ENCODE data around the gene TCHP.
"Not testable (repeated sequence)": the region's sequence is repeated elsewhere in the genome, so short reads cannot be mapped to it uniquely, and the experiment has no call there.

The TCHP gene

DNA sequence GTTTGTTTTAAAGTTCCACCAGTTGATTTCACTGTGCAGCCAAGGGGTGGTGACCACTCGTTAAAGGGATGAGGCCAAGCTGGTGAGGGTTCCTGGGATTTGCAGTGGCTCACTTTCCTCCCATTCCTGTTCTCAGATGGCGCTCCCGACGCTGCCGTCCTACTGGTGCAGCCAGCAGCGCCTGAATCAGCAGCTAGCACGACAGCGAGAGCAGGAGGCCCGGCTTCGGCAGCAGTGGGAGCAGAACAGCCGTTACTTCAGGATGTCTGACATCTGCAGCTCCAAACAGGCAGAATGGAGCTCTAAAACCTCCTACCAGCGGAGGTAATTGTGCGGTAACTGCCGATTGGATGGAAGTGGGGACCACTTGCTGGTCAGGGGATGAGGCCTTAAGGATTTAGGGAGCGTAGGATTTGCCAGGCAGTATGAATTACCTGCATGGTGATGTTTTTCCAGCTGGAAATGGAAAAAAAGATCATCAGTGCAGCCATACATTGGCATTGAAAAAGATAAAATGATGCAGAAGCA is 2.9 kb downstream of the TCHP start:
- no peak for DNase-seq (ENCODE audit: insufficient read length, low spot score)
- FAIRE-seq: no peak

DNA sequence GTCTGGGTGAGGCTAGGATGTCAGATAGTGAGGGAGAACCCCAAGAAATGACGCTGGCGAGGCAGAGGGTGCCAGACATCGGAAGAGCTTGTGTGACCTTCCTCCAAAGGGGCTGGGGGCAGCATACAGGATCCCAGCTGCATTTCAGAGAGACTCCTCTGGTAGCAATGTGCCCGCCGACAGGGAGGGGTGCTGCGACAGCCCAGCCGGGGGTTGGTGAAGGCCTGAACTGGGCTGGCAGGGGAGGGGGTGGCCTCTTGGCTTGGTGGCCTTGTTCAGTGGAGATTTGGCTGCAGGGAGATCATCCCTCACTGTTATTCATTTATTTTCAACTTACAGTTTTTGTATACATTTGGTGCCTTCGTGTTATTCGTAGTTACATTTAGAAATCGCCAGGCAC is 5.2 kb downstream of the TCHP start:
- no peak for FAIRE-seq
- no peak for DNase-seq (ENCODE audit: insufficient read length, low spot score)

DNA sequence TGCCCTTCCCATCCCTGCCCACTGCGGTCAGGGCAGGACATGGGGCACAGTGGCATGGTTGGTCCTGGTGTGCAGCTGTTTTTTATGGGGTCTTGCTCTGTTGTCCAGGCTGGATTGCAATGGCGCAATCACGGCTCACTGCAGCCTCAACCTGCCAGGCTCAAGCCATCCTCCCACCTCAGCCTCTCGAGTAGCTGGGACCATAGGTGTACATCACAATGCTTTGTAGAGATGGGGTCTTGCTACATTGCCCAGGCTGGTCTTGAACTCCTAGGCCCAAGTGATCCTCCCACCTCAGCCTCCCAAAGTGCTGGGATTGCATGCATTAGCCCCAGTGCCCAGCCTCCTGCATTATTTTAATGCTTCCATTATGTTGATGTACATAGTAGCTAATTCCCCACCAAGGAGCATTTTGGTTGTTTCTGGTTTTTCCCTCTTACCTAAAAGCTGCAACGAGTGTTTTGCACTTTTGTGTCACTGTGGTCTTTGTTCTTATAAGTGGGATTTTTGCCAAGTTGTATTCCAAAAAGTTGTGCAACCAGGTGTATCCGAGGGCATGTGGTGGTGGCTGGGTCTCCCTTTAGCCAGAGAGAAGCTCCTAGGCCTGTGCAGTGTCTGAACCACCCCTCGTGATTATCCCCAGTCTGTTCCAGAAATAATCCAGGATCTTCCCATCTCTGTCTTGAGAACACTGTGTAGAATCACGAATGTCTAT is 10.3 kb downstream of the TCHP start:
- no peak for DNase-seq (ENCODE audit: insufficient read length, low spot score)
- FAIRE-seq: no peak

DNA sequence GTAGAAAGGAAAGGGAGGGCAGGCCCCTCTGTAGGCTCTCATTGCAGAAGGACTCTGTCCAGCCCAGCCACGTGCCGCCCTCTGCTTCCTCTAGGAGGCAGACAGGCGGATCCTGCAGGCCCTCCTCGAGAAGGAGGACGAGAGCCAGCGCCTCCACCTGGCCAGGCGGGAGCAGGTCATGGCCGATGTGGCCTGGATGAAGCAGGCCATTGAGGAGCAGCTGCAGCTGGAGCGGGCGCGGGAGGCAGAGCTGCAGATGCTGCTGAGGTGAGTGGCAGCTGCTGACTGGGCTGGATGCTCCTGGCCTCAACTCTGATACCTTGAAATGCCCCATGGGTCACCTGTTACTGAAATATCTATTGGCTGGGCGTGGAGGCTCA is 10.9 kb downstream of the TCHP start:
- FAIRE-seq (no peak), DNase-seq (ENCODE audit: insufficient read length, low spot score) (no peak)

DNA sequence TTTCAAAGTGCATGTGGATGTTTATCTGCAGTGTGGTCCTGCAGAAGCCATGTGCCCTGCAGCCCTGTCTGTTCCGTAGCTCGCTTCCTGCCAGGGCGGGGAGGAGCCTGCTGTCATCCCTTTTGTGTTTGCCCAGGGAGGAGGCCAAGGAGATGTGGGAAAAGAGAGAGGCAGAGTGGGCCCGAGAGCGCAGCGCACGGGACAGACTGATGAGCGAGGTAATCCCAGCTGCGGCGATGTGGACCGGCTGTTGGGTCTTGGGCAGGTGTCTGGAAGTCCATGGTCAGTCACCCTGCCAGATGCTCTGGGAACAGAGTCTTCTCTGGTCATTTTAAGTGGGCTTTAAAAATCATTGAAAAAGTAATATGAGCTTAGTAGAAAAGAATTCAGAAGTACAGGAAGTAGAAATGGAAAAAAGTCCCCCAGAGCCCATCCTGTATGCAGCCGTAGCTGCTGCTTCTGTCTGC is 12.8 kb downstream of the TCHP start:
- FAIRE-seq: no peak
- DNase-seq (ENCODE audit: insufficient read length, low spot score): no peak

DNA sequence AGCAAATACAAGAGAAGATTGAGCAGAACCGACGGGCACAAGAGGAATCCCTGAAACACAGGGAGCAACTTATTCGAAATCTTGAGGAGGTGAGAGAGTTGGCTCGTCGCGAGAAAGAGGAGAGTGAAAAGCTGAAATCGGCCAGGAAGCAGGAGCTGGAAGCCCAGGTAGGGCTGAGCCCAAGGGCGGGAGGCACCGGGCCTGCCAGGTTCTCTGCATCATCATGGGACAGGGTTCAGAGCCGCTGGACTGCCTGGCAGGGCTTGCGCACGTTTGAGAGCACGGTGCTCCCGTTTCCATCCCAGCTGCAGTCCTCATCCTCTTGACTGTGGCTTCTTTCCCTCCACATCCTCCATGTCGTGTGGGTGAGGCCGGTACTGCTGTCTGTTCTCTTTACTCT is 14.4 kb downstream of the TCHP start:
- DNase-seq (ENCODE audit: insufficient read length, low spot score) (no peak), FAIRE-seq (no peak)

DNA sequence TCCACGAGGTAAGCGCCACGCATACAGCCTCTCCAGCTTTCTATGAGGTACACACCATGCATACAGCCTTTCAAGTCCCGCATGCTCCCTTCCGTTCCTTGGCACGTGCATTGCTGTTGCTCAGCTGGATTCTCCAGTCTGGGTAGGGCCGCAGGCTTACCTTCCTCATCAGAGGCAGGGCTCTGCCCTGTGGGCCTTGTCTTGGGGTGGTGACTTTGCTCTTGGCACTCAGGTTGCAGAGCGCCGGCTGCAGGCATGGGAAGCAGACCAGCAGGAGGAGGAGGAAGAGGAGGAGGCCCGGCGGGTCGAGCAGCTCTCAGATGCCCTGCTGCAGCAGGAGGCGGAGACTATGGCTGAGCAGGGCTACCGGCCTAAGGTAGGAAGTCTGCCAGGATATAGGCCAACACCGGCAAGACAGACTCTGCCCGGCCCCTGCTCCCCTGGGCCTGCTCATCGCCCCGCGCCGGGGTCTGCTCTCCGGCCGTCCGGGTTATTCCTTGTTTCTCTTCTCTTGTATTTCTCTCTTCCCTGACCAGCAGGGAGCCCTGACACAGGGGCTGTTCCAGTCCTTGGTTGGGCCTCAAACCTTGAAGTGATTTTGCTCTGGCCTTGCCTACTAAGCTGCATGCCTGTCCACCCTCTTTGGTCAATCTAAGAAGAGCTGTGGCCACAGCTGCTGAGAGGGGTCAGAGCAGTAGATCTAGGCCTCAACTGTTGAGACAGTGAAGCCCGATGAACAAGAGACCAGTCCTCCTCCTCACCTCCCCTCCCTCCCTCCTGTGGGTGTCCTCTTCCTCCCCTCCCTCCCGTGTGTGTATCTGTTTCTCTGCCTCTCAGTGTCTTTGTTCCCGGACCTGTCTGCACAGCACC is 15.3 kb downstream of the TCHP start:
- DNase-seq (ENCODE audit: insufficient read length, low spot score) (no peak), FAIRE-seq (no peak)

DNA sequence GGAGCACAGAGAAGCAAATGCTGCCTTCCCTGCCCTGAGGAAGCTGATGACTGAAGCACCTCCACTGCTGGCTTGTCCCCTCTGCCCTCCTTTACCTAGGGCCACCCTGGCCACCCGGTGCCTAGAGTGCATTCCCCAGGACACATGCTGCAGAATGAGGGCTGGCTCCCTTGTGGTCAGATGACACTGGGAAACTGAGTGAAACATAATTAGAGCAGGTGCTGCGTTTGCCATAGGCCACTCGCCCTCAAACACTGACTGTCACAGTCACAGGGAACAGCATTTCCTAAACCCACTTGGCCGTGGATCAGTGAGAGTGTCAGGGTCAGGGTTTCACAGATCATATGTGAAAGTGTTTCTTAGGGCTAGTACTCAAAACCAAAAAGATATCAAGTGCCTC is 16.0 kb downstream of the TCHP start:
- DNase-seq (ENCODE audit: insufficient read length, low spot score) (no peak), FAIRE-seq (no peak)

DNA sequence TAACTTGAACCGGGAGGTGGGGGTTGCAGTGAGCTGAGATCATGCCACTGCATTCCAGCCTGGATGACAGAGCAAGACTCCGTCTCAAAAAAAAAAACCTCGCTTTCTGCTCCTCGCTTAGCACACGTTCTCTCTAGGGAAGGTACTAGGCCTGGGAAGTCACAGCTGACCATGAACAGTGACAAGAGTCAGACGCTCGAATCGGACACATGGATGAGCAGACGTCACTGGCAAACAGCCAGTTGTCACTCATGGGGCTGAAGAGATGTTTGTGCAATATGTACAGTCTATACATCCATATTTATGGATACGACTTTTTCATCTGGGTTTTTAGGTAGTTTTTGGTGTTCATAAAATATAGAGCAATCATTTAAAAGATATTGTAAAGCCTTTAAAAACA is 19.4 kb downstream of the TCHP start:
- FAIRE-seq (no peak), DNase-seq (ENCODE audit: insufficient read length, low spot score) (no peak)

DNA sequence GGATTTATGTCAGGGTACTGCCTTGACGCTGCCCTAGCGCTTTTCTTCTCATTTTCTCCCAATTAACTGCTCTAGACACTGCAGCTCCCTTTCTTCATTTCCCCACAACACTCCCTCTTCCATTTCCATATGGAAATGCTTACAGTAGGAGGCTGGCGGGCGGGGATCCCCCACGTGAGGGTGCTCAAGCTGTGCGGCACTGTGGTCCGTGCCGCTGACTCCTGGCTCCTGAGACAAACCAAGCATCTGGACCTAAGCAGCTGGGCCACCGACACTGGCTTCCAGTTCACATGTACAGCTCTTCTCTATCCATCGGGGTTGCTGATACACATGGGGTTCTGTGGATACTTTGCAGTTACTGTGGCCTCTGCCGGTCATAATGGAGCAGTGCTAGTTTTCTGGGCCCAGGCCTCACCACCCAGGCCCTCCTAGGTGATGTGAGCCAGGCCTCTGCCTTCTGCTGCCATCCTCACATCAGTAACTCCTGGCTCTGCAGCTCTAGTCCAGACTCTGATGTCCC is 20.2 kb downstream of the TCHP start:
- no peak for FAIRE-seq
- no peak for DNase-seq (ENCODE audit: insufficient read length, low spot score)

DNA sequence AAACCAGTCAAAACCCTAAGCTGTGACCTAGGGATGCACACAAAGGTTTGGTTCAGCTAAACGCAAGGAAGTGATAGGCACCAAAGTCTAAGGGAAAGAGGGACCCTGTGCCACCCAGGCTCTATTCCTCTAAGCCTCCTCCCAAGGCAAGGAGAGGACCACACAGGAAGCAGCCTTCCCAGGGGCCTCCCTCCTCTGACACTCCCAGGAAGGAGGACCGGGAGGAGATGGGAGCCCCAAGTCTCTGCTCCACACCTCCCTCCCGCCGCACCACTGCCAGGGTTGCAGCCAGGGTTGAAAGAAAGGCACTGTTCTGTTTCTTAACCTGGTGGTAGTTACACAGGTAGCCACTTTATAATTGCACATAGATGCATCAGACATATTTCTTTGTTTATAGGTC is 21.9 kb downstream of the TCHP start:
- no peak for DNase-seq (ENCODE audit: insufficient read length, low spot score)
- no peak for FAIRE-seq

DNA sequence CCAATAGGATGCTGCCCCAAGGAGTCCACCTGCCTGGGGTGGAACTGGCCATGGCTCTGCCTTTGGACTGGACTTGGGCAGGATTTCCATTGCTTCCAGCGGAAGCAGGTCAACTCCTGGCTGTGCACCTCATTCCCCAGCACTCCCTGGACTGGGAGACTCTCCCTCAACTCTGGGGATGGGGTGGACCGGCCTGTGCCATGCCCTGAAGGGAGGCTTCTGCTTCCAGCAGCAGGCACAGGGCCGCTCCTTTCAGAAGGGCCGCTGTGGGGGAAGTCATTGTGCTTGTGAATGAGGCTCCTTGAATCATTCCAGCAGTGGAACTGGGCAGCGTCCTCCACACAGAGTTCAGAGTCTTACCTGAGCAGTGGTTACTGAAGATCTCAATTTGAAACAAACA is 23.0 kb downstream of the TCHP start:
- no peak for FAIRE-seq
- DNase-seq (ENCODE audit: insufficient read length, low spot score): no peak

DNA sequence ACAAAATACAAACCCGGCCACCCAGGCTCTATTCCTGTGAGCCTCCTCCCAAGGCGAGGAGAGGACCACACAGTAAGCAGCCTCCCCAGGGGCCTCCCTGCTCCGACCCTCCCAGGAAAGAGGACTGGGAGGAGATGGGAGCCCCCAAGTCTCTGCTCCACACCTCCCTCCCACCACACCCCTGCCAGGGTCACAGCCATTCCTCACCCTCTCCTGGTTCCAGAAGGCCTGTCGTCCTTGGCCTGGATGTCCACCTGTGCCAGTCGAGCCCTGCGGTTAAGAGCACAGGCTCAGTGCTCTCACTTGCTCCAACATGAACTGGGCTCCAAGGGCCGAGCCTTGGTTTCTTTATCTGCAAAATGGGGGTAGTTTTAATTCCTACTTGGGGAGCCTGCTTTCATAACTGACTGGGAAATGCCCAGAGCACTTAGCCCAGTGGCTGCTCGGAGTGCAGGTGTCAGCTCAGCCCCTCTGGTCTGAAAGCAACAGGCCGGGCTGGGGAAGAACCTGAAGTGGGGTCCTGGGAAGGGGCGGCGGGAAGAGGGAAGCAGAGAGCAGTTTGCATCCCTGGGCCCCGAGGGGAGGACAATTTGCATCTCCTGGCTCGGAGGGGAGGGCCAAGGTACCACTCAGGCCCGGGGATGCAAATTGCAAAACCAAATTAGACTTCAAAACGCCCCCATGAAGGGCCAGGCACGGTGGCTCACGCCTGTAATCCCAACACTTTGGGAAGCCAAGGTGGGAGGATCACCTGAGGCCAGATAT is 23.6 kb downstream of the TCHP start:
- DNase-seq (ENCODE audit: insufficient read length, low spot score) (no peak), FAIRE-seq (no peak)

DNA sequence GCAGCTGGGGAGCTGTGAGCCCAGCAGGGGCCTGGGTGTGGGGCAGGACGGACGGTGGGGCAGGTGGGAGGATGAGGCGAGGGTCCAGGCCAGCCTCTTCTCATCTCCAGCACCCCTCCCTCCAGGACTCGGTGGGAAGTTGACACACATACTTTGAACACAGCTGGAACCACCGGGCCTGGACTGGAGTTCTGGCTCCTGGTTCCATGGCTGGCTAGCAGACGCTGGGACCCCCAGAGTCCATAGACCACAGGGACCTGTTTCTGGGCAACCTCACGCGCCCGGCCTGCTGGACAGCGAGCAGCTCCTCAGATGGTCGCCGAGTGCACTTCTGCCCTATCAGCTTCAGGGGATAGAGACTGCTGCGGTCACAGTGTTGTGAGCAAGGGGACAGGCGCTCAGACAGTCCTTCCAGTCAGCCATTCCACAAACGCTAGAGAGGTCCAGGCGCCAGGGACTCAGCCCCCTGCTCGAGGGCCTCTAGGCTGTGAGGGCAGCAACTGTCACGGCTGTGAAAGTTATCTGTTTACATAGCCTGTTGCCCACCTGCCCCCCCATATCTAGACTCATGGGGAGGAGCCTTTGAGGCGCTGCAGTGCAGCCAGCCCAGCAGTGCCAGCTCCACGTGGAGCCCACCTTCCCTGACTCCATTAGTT is 25.2 kb downstream of the TCHP start:
- DNase-seq (ENCODE audit: insufficient read length, low spot score) (no peak), FAIRE-seq (no peak)

DNA sequence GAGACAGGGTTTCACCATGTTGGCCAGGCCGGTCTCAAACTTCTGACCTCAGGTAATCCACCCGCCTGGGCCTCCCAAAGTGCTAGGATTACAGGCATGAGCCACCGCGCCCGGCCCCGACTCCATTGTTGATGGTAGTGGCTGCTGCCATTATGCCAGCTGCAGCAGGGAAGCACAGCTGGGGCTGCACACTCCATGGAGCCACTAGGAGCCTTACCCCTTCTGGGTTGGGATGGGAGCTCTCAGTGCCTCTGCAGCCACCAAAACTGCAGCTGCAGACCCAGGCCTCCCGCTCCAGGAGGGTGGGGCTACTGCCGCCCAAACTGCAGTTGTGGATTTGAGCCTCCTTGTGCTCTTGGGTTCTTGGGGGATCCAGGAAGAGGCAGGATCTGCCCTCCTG is 25.9 kb downstream of the TCHP start:
- FAIRE-seq: no peak
- DNase-seq (ENCODE audit: insufficient read length, low spot score): no peak

DNA sequence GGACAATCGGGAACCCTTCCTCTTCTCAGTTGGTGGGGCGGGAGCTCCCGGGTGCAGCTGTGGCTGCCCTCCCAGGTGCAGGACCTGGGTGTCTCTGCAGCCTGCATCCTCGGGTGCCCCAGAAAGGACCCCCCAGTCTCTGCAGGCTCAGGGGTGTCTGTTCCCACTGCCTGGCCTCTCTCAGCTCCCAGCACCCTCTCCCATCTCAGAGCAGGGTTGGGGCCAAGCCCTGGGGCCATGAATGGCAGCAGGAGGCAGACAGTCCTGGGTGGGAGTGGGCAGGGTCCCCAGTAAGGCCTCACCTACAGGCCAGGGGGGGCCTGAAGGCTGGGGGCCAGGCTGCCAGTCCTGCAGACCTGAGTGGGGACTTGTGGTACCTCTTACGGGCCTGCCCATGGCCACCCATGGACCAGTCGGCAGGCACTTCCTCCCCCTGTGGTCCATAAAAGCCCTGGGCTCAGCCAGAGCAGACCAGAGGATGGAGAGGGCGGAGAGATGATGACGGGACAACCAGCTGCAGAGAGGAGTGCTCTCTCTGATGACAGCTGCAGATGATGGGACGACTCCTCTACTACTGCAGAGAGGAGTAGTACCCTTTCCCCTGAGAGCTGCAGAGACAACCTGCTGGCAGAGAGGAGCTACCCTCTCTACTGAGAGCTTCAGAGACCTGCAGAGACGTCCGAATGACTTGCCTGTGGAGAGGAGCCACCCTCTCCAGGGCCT is 26.6 kb downstream of the TCHP start:
- DNase-seq (ENCODE audit: insufficient read length, low spot score) (no peak), FAIRE-seq (no peak)

DNA sequence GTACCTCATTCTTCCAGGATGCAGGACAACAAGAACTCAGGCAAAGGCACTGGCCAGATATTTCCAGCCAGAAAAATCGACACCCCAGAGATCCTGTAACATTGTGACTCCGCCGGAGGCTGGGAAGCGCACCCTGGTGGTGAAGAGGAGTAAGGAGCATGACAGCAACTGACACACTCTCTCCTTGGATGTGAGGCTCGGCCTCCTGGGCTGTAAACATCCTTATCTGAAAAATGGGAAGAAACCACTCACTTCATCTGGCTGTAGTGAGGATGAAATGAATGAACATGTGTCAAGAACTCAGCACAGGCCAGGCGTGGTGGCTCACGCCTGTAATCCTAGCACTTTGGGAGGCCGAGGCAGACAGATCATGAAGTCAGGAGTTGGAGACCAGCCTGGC is 27.5 kb downstream of the TCHP start:
- peak; percentile 50 for DNase-seq (ENCODE audit: insufficient read length, low spot score)
- FAIRE-seq: peak; percentile 69

DNA sequence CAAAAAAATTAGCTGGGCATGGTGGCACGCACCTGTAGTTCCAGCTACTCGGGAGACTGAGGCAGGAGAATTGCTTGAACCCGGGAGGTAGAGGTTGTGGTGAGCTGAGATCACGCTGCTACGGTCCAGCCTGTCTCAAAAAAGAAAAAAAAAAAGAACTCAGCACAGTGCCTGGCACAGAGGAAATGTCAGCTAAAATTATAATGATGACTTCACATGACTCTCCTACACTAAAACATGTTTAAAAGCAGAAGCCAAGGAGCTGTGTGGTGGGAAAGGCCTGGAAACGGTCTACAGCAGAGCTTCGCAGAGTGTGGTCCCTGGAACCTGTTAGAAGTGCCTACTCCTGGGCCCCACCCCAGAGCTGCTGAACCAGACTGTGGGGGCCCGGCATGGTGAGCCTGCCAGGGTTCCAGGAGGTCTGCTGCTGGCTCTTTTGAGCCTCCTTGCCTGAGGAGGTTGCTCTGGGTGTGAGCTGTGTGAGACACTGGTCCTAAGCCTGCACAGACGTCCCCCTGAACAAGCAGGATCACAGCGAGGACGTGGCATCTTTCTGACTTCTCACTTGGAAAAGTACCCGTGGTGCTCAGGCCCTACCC is 28.1 kb downstream of the TCHP start:
- DNase-seq (ENCODE audit: insufficient read length, low spot score) (no peak), FAIRE-seq (no peak)

DNA sequence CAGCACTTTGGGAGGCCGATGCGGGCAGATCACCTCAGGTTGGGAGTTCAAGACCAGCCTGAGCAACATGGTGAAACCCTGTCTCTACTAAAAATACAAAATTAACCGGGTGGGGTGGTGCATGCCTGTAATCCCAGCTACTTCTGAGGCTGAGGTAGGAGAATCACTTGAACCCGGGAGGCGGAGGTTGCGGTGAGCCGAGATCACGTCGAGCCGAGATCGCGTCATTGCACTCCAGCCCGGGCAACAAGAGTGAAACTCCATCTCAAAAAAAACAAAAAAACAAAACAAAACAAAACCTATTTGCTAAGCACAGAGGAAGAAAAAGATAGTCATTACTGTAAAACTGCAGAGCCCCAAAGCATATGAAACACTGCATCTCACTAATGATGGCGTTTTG is 29.3 kb downstream of the TCHP start:
- FAIRE-seq; DNase-seq (ENCODE audit: insufficient read length, low spot score): not testable (repeated sequence)

All from GM19239 (cell line).